Measurements from ENCODE around the gene SNX18.

The SNX18 gene

DNA sequence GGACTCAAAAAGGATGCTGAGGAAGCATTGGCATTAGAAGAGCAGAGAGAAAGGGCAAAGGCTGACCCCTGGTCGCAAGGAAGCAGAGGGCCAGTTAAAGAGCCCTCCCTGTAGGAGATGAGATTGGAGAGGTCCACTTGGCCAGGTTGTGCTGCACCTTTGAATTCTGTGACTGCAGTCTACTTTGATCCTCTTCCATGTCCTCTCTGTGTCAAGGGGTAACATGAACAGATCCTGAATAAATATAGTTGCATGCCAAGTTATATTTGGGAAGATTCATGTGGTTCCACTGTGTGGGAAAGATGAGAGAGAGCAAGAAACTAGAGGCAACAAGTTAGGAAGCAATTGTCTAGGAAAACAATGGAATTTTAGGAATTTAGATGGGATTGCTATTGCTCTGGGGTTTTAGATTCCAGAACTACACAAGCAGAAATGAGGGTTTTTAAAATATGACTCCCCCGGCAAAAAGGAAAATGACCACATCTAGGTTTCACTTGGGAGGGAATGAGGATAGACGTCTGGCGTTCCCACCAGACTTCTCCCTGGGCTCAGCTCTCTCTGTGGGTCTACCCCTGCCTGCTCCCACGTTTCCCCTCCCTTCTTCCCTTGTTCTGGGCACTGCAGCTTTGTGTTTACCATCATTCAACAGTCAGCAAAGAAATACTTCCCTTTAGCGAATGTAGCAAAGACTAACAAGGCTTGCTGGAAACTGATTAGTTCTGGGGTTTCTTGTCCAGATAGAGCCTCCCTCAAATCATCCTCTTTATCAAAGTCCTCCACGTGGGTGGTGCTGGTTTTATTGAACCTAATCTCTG lies 63.6 kb downstream of the SNX18 start:
- no peak for DNase-seq (ENCODE audit: low spot score)

GRCh38 chr5:54581831-54582548 lies 64.4 kb downstream of the SNX18 start:
- DNase-seq (ENCODE audit: low spot score): no peak

GRCh38 chr5:54586336-54586735 lies 68.8 kb downstream of the SNX18 start:
- DNase-seq (ENCODE audit: low spot score): no peak

DNA sequence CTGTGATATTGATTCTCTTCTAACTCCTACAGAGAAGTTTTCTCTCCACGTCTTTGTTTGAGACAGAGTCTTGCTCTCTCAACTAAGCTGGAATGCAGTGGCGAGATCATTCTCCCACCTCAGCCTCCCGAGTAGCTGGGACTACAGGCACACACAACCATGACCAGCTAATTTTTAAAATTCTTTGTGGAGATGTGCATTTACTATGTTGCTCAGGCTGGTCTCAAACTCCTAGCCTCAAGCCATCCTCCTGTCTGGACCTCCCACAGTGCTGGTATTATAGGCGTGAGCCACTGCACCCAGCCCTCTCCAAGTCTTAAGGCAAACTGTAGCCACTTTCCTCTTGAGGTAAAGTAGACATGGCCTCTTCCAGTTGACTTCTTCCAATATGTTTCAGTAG lies 72.2 kb downstream of the SNX18 start:
- DNase-seq (ENCODE audit: low spot score): no peak

- DNase-seq (ENCODE audit: low spot score): no peak
These were observed 73.3 kb downstream of the SNX18 start for GRCh38 chr5:54590824-54591223.

DNA sequence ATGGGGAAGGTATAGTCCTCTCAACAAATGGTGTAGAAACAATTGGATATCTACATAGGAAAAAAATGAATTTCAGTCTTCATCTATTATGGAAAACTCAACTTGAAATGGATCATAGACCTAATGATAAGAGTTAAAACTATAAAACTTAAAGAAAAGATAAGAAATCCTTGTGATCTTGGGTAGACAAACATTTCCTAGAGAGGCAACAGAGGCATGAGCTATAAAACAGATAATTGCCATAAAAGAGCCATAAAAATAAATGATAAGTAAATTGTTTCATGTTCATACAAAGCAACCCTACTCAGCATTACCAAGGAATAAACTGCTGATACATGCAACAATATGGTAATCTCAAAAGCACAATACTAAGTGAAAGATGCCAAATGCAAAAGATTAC lies 76.2 kb downstream of the SNX18 start:
- DNase-seq (ENCODE audit: low spot score): no peak

DNA sequence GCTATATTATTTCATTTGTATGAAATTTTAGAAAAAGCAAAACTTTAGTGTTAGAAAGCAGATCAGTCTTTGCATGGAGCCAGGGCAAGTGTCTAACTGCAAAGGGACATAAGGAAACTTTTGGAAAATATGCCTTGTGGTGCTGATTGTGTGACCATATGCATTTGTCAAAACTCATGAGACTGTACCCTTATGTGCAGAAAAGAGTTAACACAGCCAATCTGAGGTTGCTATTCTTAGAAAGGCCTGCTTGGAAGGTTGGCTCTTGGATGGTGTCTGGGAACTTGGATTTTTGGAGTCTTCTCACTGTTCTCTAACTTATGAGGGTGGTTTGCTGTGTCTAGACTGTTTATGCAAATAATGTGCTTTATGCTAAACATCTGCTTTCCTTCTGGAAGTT lies 76.6 kb downstream of the SNX18 start:
- DNase-seq (ENCODE audit: low spot score): no peak

DNA sequence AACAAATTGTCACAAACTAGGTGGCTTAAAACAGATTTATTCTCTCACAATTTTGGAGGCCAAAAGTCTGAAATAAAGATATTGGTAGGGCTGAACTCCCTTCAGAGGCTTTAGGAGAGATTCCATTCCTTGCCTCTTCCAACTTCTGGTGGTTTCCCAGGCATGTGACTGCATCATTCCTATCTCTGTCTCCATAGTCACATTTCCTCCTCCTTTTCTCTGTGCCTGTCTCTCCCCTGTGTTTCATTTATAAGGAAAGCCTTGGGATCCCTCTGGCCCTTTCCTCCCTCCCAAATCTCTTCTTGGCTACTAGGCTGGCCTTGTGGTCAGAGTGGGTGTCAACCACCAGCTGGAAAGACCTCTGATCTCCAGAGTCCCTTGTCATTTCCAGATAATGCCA lies 78.2 kb downstream of the SNX18 start:
- no peak for DNase-seq (ENCODE audit: low spot score)
